GM23338 (cell line): ENCODE measurements around the gene TNRC18. TPM values are rescaled to one million over a fixed set of nuclear protein-coding genes. Genes with fewer than 3 reads are reported as not detected.
"Not testable (repeated sequence)": the region's sequence is repeated elsewhere in the genome, so short reads cannot be mapped to it uniquely, and the experiment has no call there.

Source experiments
- ATAC-seq: fragments of 200-7000 bp; cut with Tn5 transposase; 3 replicates; pipeline ENCODE4 v1.9.1; 2020
- DNase-seq: peaks from one replicate; pipeline ENCODE4 v3.0.0-alpha.2; 2015; ENCODE audit warnings: low spot score
- H2AFZ ChIP-seq: fragments of 200-600 bp; sonication (generic); 2 replicates; pipeline ENCODE4 v1.8.0; 2016; ENCODE audit warnings: antibody characterized with exemption, mild to moderate bottlenecking, moderate library complexity
- H3F3A ChIP-seq: fragments of 200-600 bp; sonication (generic); replicated peaks from 2 replicates; pipeline ENCODE4 v1.8.0; 2017; ENCODE audit warnings: antibody characterized with exemption, mixed run types, low read depth
- H3K27ac ChIP-seq: fragments of 200-600 bp; sonication (generic); 2 replicates; pipeline ENCODE4 v1.6.1; 2016; ENCODE audit warnings: low read depth
- H3K27me3 ChIP-seq: fragments of 200-600 bp; sonication (generic); 2 replicates; pipeline ENCODE4 v1.8.0; 2016; ENCODE audit warnings: mild to moderate bottlenecking, mixed run types, moderate library complexity; ENCODE audit not compliant: insufficient read depth
- H3K36me3 ChIP-seq: fragments of 200-600 bp; sonication (generic); 2 replicates; pipeline ENCODE4 v1.8.0; 2016; ENCODE audit warnings: mild to moderate bottlenecking; ENCODE audit not compliant: insufficient read depth
- H3K4me1 ChIP-seq: fragments of 200-600 bp; sonication (generic); 2 replicates; pipeline ENCODE4 v1.8.0; 2016; ENCODE audit warnings: mild to moderate bottlenecking, moderate library complexity; ENCODE audit not compliant: insufficient read depth
- H3K4me2 ChIP-seq: fragments of 200-600 bp; sonication (generic); 2 replicates; pipeline ENCODE4 v1.7.1; 2017; ENCODE audit warnings: mixed run types
- H3K4me3 ChIP-seq: fragments of 200-600 bp; sonication (generic); 2 replicates; pipeline ENCODE4 v1.6.1; 2016; ENCODE audit warnings: mixed run types
- H3K79me2 ChIP-seq: fragments of 200-600 bp; sonication (generic); replicated peaks from 2 replicates; pipeline ENCODE4 v1.8.0; 2017; ENCODE audit warnings: mild to moderate bottlenecking; ENCODE audit not compliant: insufficient read depth
- H3K9me2 ChIP-seq: fragments of 200-600 bp; sonication (generic); 2 replicates; pipeline ENCODE4 v1.8.0; 2017; ENCODE audit not compliant: insufficient read depth
- H4K20me1 ChIP-seq: fragments of 200-600 bp; sonication (generic); replicated peaks from 2 replicates; pipeline ENCODE4 v1.8.0; 2017; ENCODE audit warnings: mild to moderate bottlenecking; ENCODE audit not compliant: insufficient read depth
- H3K27ac Mint-ChIP-seq: 2 replicates; pipeline ENCODE4 v1.8.0; 2020; ENCODE audit warnings: inconsistent platforms, mild to moderate bottlenecking, moderate library complexity, mixed read lengths
- H3K27me3 Mint-ChIP-seq: 3 replicates; pipeline ENCODE4 v1.8.0; 2022; ENCODE audit warnings: low read depth, mild to moderate bottlenecking, moderate library complexity, mixed read lengths, inconsistent platforms; ENCODE audit not compliant: insufficient read depth, poor library complexity
- H3K36me3 Mint-ChIP-seq: 3 replicates; pipeline ENCODE4 v1.8.0; 2021; ENCODE audit warnings: low read depth, mild to moderate bottlenecking, inconsistent platforms, moderate library complexity, mixed read lengths
- H3K4me1 Mint-ChIP-seq: 3 replicates; pipeline ENCODE4 v1.8.0; 2020; ENCODE audit warnings: mild to moderate bottlenecking, inconsistent platforms, mixed read lengths
- H3K4me3 Mint-ChIP-seq: 3 replicates; pipeline ENCODE4 v1.8.0; 2021; ENCODE audit warnings: moderate library complexity, mild to moderate bottlenecking, inconsistent platforms, mixed read lengths
- H3K9me3 Mint-ChIP-seq: 3 replicates; pipeline ENCODE4 v1.8.0; 2020; ENCODE audit warnings: moderate library complexity, mild to moderate bottlenecking, inconsistent platforms, mixed read lengths
- CTCF ChIP-seq, 2 experiments: fragments of 200-600 bp in 1 of 2; sonication (generic) in 1 of 2; conservative IDR thresholded peaks; 2 replicates each; pipeline versions ENCODE4 v1.5.1 to v1.6.1; 2016 to 2017; ENCODE audit warnings: antibody characterized with exemption in 2 of 2, low read depth in 2 of 2, mild to moderate bottlenecking in 2 of 2, moderate library complexity in 1 of 2
- EZH2 ChIP-seq: fragments of 200-600 bp; sonication (generic); IDR thresholded peaks from one replicate; pipeline ENCODE4 v1.8.0; 2017; ENCODE audit warnings: antibody characterized with exemption, mild to moderate bottlenecking, low read depth; ENCODE audit not compliant: unreplicated experiment
- JUNB ChIP-seq: IDR thresholded peaks from one replicate; pipeline ENCODE4 v1.6.1; 2016; ENCODE audit warnings: antibody characterized with exemption; ENCODE audit not compliant: unreplicated experiment
- NANOG ChIP-seq: IDR thresholded peaks from 2 replicates; pipeline ENCODE4 v1.6.1; 2016; ENCODE audit warnings: antibody characterized with exemption, borderline replicate concordance
- STAT1 ChIP-seq: IDR thresholded peaks from one replicate; pipeline ENCODE4 v1.6.1; 2016; ENCODE audit warnings: antibody characterized with exemption; ENCODE audit not compliant: unreplicated experiment
- ZNF114 ChIP-seq: fragments of 250-450 bp; sonication (Bioruptor Pico); IDR thresholded peaks from 2 replicates; pipeline ENCODE4 v1.5.0; 2020; ENCODE audit warnings: mild to moderate bottlenecking, moderate library complexity
- ZNF331 ChIP-seq: fragments of 250-450 bp; sonication (Bioruptor Pico); IDR thresholded peaks from 2 replicates; pipeline ENCODE4 v1.5.0; 2020; ENCODE audit warnings: low read depth, mild to moderate bottlenecking, moderate library complexity
- ZNF462 ChIP-seq: fragments of 250-450 bp; sonication (Bioruptor Pico); IDR thresholded peaks from 2 replicates; pipeline ENCODE4 v1.5.0; 2020; ENCODE audit warnings: mild to moderate bottlenecking, moderate library complexity
- polyA plus RNA-seq: library from polyadenylated mRNA; unstranded; fragments of >200 nt; fragmentation: Nextera tagmentation; extraction: Ambion mirVana; gene quantifications from 2 replicates; pipeline ENCODE4 v1.2.1, GENCODE V29; 2016
- total RNA-seq: library from RNA; depleted of rRNA; stranded (reverse); fragments of >200 nt; shearing (Covaris generic); gene quantifications from 2 replicates; pipeline ENCODE4 v1.2.3, GENCODE V29; 2014

TNRC18 gene
- total and polyA plus RNA-seq, 2 experiments from 2014 or later: 2.1 to 17.5 TPM

- TF ChIP-seq ZNF462 (CRISPR knock-in tag) (no peak), CTCF (conservative IDR thresholded peaks at IDR 0.05; ENCODE audit: low read depth in 2 of 2) (no peak), EZH2 (no peak), ZNF331 (CRISPR knock-in tag) (no peak), ZNF114 (CRISPR knock-in tag) (no peak), NANOG (no peak), STAT1 (no peak), JUNB (no peak)
Measured at GRCh38 chr7:5360451-5360850, 63.2 kb downstream of the TNRC18 start (continued).

GRCh38 chr7:5360021-5360420 lies 63.6 kb downstream of the TNRC18 start:
- not testable (repeated sequence) for H3K9me2 ChIP-seq, DNase-seq, H3K4me2 ChIP-seq, H2AFZ ChIP-seq, H3F3A ChIP-seq, H3K36me3 Mint-ChIP-seq, H3K27ac ChIP-seq, H3K4me3 Mint-ChIP-seq, H3K9me3 Mint-ChIP-seq, H3K4me1 Mint-ChIP-seq, H3K79me2 ChIP-seq, H3K4me3 ChIP-seq, H3K27me3 ChIP-seq, H3K36me3 ChIP-seq, H3K27ac Mint-ChIP-seq, H4K20me1 ChIP-seq, H3K4me1 ChIP-seq, ATAC-seq
- peaks cover 18% of the 10 kb centered on the region for H3K27me3 Mint-ChIP-seq
